Upper lobe of left lung (tissue), 4 donors: ENCODE results near the gene AGL.

Experiments
- EP300 ChIP-seq, 4 donors: sonication (generic); formaldehyde crosslinking; IDR thresholded peaks; one replicate each; pipeline ENCODE4 v1.5.1; 2017; ENCODE audit warnings: antibody characterized with exemption in 4 of 4, control low read depth in 2 of 4
- POLR2A ChIP-seq, 4 donors: fragments of 450-650 bp; IDR thresholded peaks; one replicate each; pipeline ENCODE4 v1.5.1; 2016 to 2017; ENCODE audit warnings: antibody characterized with exemption in 4 of 4, mild to moderate bottlenecking in 2 of 4
- TF ChIP-seq, protein P1 (sequence below), 6 experiments: fragments of 450-650 bp in 4 of 6; fragments of 200-600 bp in 2 of 6; sonication (generic) in 2 of 6; IDR thresholded peaks; one replicate each; pipeline ENCODE4 v1.5.1; 2016 to 2019; ENCODE audit warnings: antibody characterized with exemption in 6 of 6

DNA sequence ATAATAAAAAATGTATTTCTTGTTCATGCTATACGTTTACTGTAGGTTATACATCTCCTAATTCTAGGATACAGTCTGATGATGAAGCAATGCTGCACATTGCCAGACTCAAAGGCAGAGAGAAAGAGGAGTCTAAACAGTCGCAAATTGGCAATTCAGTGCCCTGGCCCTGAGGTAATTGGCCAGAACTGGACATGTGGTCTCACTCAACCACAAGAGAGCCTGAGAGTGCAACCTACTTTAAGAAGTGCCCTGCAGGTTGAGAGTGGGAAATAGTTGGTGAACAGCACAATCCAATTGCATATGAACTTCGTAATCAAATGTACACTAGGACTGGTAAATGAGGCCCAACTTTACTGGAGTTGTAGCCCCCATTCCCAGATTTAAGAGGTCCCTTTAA lies 114.6 kb downstream of the AGL start:
- TF ChIP-seq, protein P1, sequence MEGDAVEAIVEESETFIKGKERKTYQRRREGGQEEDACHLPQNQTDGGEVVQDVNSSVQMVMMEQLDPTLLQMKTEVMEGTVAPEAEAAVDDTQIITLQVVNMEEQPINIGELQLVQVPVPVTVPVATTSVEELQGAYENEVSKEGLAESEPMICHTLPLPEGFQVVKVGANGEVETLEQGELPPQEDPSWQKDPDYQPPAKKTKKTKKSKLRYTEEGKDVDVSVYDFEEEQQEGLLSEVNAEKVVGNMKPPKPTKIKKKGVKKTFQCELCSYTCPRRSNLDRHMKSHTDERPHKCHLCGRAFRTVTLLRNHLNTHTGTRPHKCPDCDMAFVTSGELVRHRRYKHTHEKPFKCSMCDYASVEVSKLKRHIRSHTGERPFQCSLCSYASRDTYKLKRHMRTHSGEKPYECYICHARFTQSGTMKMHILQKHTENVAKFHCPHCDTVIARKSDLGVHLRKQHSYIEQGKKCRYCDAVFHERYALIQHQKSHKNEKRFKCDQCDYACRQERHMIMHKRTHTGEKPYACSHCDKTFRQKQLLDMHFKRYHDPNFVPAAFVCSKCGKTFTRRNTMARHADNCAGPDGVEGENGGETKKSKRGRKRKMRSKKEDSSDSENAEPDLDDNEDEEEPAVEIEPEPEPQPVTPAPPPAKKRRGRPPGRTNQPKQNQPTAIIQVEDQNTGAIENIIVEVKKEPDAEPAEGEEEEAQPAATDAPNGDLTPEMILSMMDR (IDR thresholded peaks at IDR 0.05), result peak in 1 of 6 experiments; percentile 12
- TF ChIP-seq POLR2A (IDR thresholded peaks at IDR 0.05), result no peak
- no peak for TF ChIP-seq EP300 (IDR thresholded peaks at IDR 0.05)
